Measurements from ENCODE around the gene GPR75. TPM values are rescaled to one million over a fixed set of nuclear protein-coding genes. Genes with fewer than 3 reads are reported as not detected.
A peak's percentile ranks its signal among the peaks of the same experiment; 100 is the strongest.

GPR75 gene
- total RNA-seq (1 to 10 TPM in 5 of 10 donors, under 1 TPM in 5; 0.61 to 2.1 (median 1.1) TPM), polyA plus RNA-seq (under 1 TPM; 0.32 to 0.51 TPM)
- long read RNA-seq, donor 1, result 0 reads
- long read RNA-seq, donor 2, result 0 reads
- long read RNA-seq, donor 3, result 0 reads

GRCh38 chr2:53859206-53860181, at the start of gene GPR75:
Gene GPR75, minus strand, starts transcription at chr2:53859967. Its CDS starts 5,211 bp downstream, at chr2:53854756.
- Histone ChIP-seq H3K9me3 (no peaks in the 10 kb centered on the region), H3K36me3 (peaks cover 0 to 43% (median 5%) of the 10 kb centered on the region in 9 donors), H3K4me1 (peaks cover 0 to 7% (median 3%) of the 10 kb centered on the region in 9 donors), H3K4me3 (peak within 1 kb of the TSS in 8 of 10 donors; percentile 17 to 51 (median 46)), H3K27me3 (no peaks in the 10 kb centered on the region), H3K27ac (no peak within 1 kb of the TSS)
- intact Hi-C loops (cut with DNase I), result no loop called here
- no peak for TF ChIP-seq CTCF (IDR thresholded peaks at IDR 0.05)
- ATAC-seq (peak; percentile 41 to 86 (median 66)), DNase-seq (peak; percentile 21 to 45)
- 29 to 45% methylated on average over 61 to 72 of the region's 72 CpGs for WGBS, 2 donors

GRCh38 chr2:53907582-53907981, 47.8 kb upstream of the GPR75 start:
- WGBS, 2 donors, result 72 to 75% methylated on average over 1 of the region's 1 CpG
- Histone ChIP-seq H3K9me3 (no peaks in the 10 kb centered on the region), H3K27me3 (no peaks in the 10 kb centered on the region), H3K27ac (peak overlapping the region in 3 of 10 donors; percentile 2 to 21 (median 5)), H3K36me3 (peaks cover 0 to 94% (median 43%) of the 10 kb centered on the region in 9 donors), H3K4me3 (no peak overlapping the region), H3K4me1 (peaks cover 0 to 10% (median 0%) of the 10 kb centered on the region in 9 donors)
- intact Hi-C loops (cut with DNase I), result no loop called here
- TF ChIP-seq CTCF (IDR thresholded peaks at IDR 0.05), result no peak
- DNase-seq (no peak), ATAC-seq (peak in 1 of 8 donors; percentile 64)

- DNase-seq (no peak), ATAC-seq (no peak)
- Histone ChIP-seq H3K9me3 (no peaks in the 10 kb centered on the region), H3K27ac (no peak overlapping the region), H3K4me3 (no peak overlapping the region), H3K4me1 (peaks cover 0 to 10% (median 0%) of the 10 kb centered on the region in 9 donors), H3K27me3 (no peaks in the 10 kb centered on the region), H3K36me3 (peaks cover 0 to 100% (median 56%) of the 10 kb centered on the region in 9 donors)
- 96% methylated on average over 9 of the region's 9 CpGs for WGBS, 2 donors
- no peak for TF ChIP-seq CTCF (IDR thresholded peaks at IDR 0.05)
- intact Hi-C loops (cut with DNase I), result no loop called here
These were observed 45.6 kb upstream of the GPR75 start for GRCh38 chr2:53905396-53905795.

GRCh38 chr2:53903011-53903410, 43.2 kb upstream of the GPR75 start:
- DNase-seq (no peak), ATAC-seq (no peak)
- no peak overlapping the region for H3K4me3 ChIP-seq
- no peak overlapping the region for H3K27ac ChIP-seq
- whole genome bisulfite sequencing, 2 donors, result 74 to 84% methylated on average over 4 of the region's 4 CpGs
- H3K27me3 ChIP-seq, result no peaks in the 10 kb centered on the region
- no peaks in the 10 kb centered on the region for H3K9me3 ChIP-seq
- intact Hi-C loops (cut with DNase I), result no loop called here
- peaks cover 0 to 100% (median 63%) of the 10 kb centered on the region in 9 donors for H3K36me3 ChIP-seq
- H3K4me1 ChIP-seq, result peaks cover 0 to 7% (median 0%) of the 10 kb centered on the region in 9 donors
- TF ChIP-seq CTCF (IDR thresholded peaks at IDR 0.05), result no peak

Measured in heart right ventricle (tissue), 16 donors.